Measurements from ENCODE around the gene PCDHB13.
"Not testable (repeated sequence)": the region's sequence is repeated elsewhere in the genome, so short reads cannot be mapped to it uniquely, and the experiment has no call there.

The PCDHB13 gene

DNA sequence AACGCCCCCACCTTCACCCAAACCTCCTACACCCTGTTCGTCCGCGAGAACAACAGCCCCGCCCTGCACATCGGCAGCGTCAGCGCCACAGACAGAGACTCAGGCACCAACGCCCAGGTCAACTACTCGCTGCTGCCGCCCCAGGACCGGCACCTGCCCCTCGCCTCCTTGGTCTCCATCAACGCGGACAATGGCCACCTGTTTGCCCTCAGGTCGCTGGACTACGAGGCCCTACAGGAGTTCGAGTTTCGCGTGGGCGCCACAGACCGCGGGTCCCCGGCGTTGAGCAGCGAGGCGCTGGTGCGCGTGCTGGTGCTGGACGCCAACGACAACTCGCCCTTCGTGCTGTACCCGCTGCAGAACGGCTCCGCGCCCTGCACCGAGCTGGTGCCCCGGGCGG is 11.1 kb downstream of the PCDHB13 start:
- WGBS (ENCODE audit: extremely low coverage, insufficient coverage, low lambda C conversion rate): no CpG with 5 or more reads among the region's 40 CpGs
- not testable (repeated sequence) for H4K5ac ChIP-seq (ENCODE audit: low read length); H3K4me3 ChIP-seq (ENCODE audit: low read length)

DNA sequence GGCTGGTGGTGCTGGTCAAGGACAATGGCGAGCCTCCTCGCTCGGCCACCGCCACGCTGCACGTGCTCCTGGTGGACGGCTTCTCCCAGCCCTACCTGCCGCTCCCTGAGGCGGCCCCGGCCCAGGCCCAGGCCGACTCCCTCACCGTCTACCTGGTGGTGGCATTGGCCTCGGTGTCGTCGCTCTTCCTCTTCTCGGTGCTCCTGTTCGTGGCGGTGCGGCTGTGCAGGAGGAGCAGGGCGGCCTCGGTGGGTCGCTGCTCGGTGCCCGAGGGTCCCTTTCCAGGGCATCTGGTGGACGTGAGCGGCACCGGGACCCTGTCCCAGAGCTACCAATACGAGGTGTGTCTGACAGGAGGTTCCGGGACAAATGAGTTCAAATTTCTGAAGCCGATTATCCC is 11.7 kb downstream of the PCDHB13 start:
- not testable (repeated sequence) for H3K4ac ChIP-seq (ENCODE audit: low read depth, low read length); H3K4me3 ChIP-seq (ENCODE audit: low read length); H2BK15ac ChIP-seq (replicated peaks; ENCODE audit: low read depth); H3K4me1 ChIP-seq (ENCODE audit: control insufficient read depth, low read depth, low read length); DNase-seq; H4K8ac ChIP-seq (ENCODE audit: low read depth, low read length); H3K23ac ChIP-seq (ENCODE audit: low read length); H3K27ac ChIP-seq (ENCODE audit: low read depth, low read length); H3K36me3 ChIP-seq (ENCODE audit: control insufficient read depth, insufficient read depth, low read length); H3K9ac ChIP-seq (ENCODE audit: low read length); H3K4me2 ChIP-seq (ENCODE audit: low read length); H2BK120ac ChIP-seq (ENCODE audit: low read depth, low read length); H3K79me2 ChIP-seq (ENCODE audit: control insufficient read depth, insufficient read depth, low read length); H3K27me3 ChIP-seq (ENCODE audit: insufficient read depth, low read length, poor library complexity); H4K5ac ChIP-seq (ENCODE audit: low read length); H3K79me1 ChIP-seq (ENCODE audit: low read length); H3K18ac ChIP-seq (ENCODE audit: low read length); H3K56ac ChIP-seq (ENCODE audit: low read length); H2BK5ac ChIP-seq (ENCODE audit: low read length); H2AK5ac ChIP-seq (ENCODE audit: low read length)
- WGBS (ENCODE audit: extremely low coverage, insufficient coverage, low lambda C conversion rate): no CpG with 5 or more reads among the region's 30 CpGs

More for the DNA sequence above, 11.1 kb downstream of the PCDHB13 start:
- H4K8ac ChIP-seq (ENCODE audit: low read depth, low read length); H3K4me2 ChIP-seq (ENCODE audit: low read length); H3K27me3 ChIP-seq (ENCODE audit: insufficient read depth, low read length, poor library complexity); H3K79me2 ChIP-seq (ENCODE audit: control insufficient read depth, insufficient read depth, low read length); H2AK5ac ChIP-seq (ENCODE audit: low read length); H2BK15ac ChIP-seq (replicated peaks; ENCODE audit: low read depth); H2BK5ac ChIP-seq (ENCODE audit: low read length); H3K36me3 ChIP-seq (ENCODE audit: control insufficient read depth, insufficient read depth, low read length); H3K4me1 ChIP-seq (ENCODE audit: control insufficient read depth, low read depth, low read length); H3K27ac ChIP-seq (ENCODE audit: low read depth, low read length); H3K18ac ChIP-seq (ENCODE audit: low read length); H3K79me1 ChIP-seq (ENCODE audit: low read length); DNase-seq; H3K9ac ChIP-seq (ENCODE audit: low read length); H3K23ac ChIP-seq (ENCODE audit: low read length); H2BK120ac ChIP-seq (ENCODE audit: low read depth, low read length); H3K56ac ChIP-seq (ENCODE audit: low read length); H3K4ac ChIP-seq (ENCODE audit: low read depth, low read length): not testable (repeated sequence)

DNA sequence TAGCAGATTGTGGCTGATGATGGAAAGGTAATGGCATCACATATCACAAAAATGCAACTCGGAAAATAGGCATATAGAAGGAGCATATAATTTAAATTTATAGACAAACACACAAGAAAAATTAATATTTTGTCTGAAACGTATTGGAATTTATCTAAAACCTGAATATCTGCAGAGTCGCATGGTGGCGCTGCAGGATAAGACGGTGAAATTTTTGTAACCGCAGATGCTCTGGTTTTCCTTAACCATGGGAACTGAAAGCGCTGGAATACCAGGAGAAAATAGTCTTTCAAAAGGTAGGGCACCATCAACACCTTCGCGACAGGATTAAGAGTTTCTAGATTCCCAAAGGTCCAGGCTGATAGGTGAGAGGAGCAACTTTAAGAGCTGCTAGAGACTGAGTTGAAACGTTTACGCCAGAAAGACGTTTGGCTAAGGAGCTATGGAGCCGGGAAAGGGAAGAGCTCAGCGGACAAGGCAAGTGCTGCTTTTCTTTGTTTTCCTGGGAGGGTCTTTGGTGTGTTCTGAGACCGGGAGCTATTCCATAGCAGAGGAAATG is 20.5 kb downstream of the PCDHB13 start:
- no peak overlapping the region for H2AK5ac ChIP-seq (ENCODE audit: low read length)
- peak; percentile 11 for DNase-seq
- no peak overlapping the region for H3K4me2 ChIP-seq (ENCODE audit: low read length)
- H3K56ac ChIP-seq (ENCODE audit: low read length): no peak overlapping the region
- no peak overlapping the region for H3K27ac ChIP-seq (ENCODE audit: low read depth, low read length)
- H4K5ac ChIP-seq (ENCODE audit: low read length): no peak overlapping the region
- H4K8ac ChIP-seq (ENCODE audit: low read depth, low read length): no peak overlapping the region
- no peaks in the 10 kb centered on the region for H3K36me3 ChIP-seq (ENCODE audit: control insufficient read depth, insufficient read depth, low read length)
- no CpG with 5 or more reads among the region's 15 CpGs for WGBS (ENCODE audit: extremely low coverage, insufficient coverage, low lambda C conversion rate)
- no peaks in the 10 kb centered on the region for H3K79me1 ChIP-seq (ENCODE audit: low read length)
- H3K23ac ChIP-seq (ENCODE audit: low read length): no peak overlapping the region
- H3K79me2 ChIP-seq (ENCODE audit: control insufficient read depth, insufficient read depth, low read length): no peaks in the 10 kb centered on the region
- H3K4me1 ChIP-seq (ENCODE audit: control insufficient read depth, low read depth, low read length): no peaks in the 10 kb centered on the region
- H3K4me3 ChIP-seq (ENCODE audit: low read length): no peak overlapping the region
- H3K4ac ChIP-seq (ENCODE audit: low read depth, low read length): no peak overlapping the region
- no peak overlapping the region for H3K18ac ChIP-seq (ENCODE audit: low read length)
- no peak overlapping the region for H3K9ac ChIP-seq (ENCODE audit: low read length)
- H2BK120ac ChIP-seq (ENCODE audit: low read depth, low read length): no peak overlapping the region
- H3K27me3 ChIP-seq (ENCODE audit: insufficient read depth, low read length, poor library complexity): no peaks in the 10 kb centered on the region
- no peak overlapping the region for H2BK5ac ChIP-seq (ENCODE audit: low read length)
- no peak overlapping the region for H2BK15ac ChIP-seq (replicated peaks; ENCODE audit: low read depth)

DNA sequence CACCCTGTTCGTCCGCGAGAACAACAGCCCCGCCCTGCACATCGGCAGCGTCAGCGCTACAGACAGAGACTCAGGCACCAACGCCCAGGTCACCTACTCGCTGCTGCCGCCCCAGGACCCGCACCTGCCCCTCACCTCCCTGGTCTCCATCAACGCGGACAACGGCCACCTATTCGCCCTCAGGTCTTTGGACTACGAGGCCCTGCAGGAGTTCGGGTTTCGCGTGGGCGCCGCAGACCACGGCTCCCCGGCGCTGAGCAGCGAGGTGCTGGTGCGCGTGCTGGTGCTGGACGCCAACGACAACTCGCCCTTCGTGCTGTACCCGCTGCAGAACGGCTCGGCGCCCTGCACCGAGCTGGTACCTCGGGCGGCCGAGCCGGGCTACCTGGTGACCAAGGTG is 22.2 kb downstream of the PCDHB13 start:
- not testable (repeated sequence) for H3K27me3 ChIP-seq (ENCODE audit: insufficient read depth, low read length, poor library complexity); H3K36me3 ChIP-seq (ENCODE audit: control insufficient read depth, insufficient read depth, low read length); H3K18ac ChIP-seq (ENCODE audit: low read length); H3K56ac ChIP-seq (ENCODE audit: low read length); H4K8ac ChIP-seq (ENCODE audit: low read depth, low read length); H3K4me3 ChIP-seq (ENCODE audit: low read length); H3K4ac ChIP-seq (ENCODE audit: low read depth, low read length); H4K5ac ChIP-seq (ENCODE audit: low read length); DNase-seq; H2BK15ac ChIP-seq (replicated peaks; ENCODE audit: low read depth); H3K9ac ChIP-seq (ENCODE audit: low read length); H2BK5ac ChIP-seq (ENCODE audit: low read length); H3K79me1 ChIP-seq (ENCODE audit: low read length); H2BK120ac ChIP-seq (ENCODE audit: low read depth, low read length); H3K27ac ChIP-seq (ENCODE audit: low read depth, low read length); H3K4me1 ChIP-seq (ENCODE audit: control insufficient read depth, low read depth, low read length); H3K23ac ChIP-seq (ENCODE audit: low read length); H3K4me2 ChIP-seq (ENCODE audit: low read length); H3K79me2 ChIP-seq (ENCODE audit: control insufficient read depth, insufficient read depth, low read length); H2AK5ac ChIP-seq (ENCODE audit: low read length)
- no CpG with 5 or more reads among the region's 40 CpGs for WGBS (ENCODE audit: extremely low coverage, insufficient coverage, low lambda C conversion rate)

DNA sequence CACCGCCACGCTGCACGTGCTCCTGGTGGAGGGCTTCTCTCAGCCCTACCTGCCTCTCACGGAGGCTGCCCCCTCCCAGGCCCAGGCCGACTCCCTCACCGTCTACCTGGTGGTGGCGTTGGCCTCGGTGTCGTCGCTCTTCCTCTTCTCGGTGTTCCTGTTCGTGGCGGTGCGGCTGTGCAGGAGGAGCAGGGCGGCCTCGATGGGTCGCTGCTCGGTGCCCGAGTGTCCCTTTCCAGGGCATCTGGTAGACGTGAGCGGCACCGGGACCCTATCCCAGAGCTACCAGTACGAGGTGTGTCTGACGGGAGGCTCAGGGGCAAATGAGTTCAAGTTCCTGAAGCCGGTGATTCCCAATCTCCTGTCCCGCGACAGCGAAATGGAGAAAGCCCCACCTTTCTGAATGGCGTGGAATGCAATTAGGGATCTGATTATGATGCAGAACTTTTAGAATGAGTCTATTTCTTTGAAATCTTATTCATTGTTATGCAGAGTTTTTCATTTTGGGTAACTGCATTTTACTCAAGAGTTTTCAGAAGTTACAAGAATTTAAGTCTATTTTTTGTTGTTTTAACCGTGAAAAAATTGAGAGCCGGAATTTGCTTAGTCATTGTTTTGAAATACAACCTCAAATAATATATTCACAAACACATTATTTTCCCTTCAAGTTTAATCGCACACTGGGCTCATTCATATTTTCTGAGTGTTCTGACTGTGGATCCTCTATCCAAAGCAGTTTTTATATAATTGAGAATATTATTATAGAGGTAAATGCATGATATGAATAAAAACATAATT is 23.0 kb downstream of the PCDHB13 start:
- Histone ChIP-seq H2BK5ac (ENCODE audit: low read length) (no peak overlapping the region), H3K27me3 (ENCODE audit: insufficient read depth, low read length, poor library complexity) (no peaks in the 10 kb centered on the region), H3K4ac (ENCODE audit: low read depth, low read length) (no peak overlapping the region), H3K9ac (ENCODE audit: low read length) (no peak overlapping the region), H3K56ac (ENCODE audit: low read length) (no peak overlapping the region), H3K23ac (ENCODE audit: low read length) (no peak overlapping the region), H4K5ac (ENCODE audit: low read length) (no peak overlapping the region), H3K4me2 (ENCODE audit: low read length) (no peak overlapping the region), H2AK5ac (ENCODE audit: low read length) (no peak overlapping the region), H4K8ac (ENCODE audit: low read depth, low read length) (no peak overlapping the region), H3K79me2 (ENCODE audit: control insufficient read depth, insufficient read depth, low read length) (no peaks in the 10 kb centered on the region), H3K36me3 (ENCODE audit: control insufficient read depth, insufficient read depth, low read length) (no peaks in the 10 kb centered on the region), H3K4me3 (ENCODE audit: low read length) (no peak overlapping the region), H3K79me1 (ENCODE audit: low read length) (no peaks in the 10 kb centered on the region), H3K18ac (ENCODE audit: low read length) (no peak overlapping the region), H3K27ac (ENCODE audit: low read depth, low read length) (no peak overlapping the region), H2BK15ac (replicated peaks; ENCODE audit: low read depth) (no peak overlapping the region), H2BK120ac (ENCODE audit: low read depth, low read length) (no peak overlapping the region), H3K4me1 (ENCODE audit: control insufficient read depth, low read depth, low read length) (no peaks in the 10 kb centered on the region)
- no peak for DNase-seq
- no CpG with 5 or more reads among the region's 32 CpGs for WGBS (ENCODE audit: extremely low coverage, insufficient coverage, low lambda C conversion rate)

DNA sequence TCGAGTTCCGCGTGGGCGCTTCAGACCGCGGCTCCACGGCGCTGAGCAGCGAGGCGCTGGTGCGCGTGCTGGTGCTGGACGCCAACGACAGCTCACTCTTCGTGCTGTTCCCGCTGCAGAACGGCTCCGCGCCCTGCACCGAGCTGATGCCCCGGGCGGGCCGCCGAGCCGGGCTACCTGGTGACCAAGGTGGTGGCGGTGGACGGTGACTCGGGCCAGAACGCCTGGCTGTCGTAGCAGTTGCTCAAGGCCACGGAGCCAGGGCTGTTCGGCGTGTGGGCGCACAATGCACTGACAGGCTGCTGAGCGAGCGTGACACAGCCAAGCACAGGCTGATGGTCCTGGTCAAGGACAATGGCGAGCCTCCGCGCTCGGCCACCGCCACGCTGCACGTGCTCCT is 27.8 kb downstream of the PCDHB13 start:
- DNase-seq: no peak
- Histone ChIP-seq H2BK120ac (ENCODE audit: low read depth, low read length) (no peak overlapping the region), H2BK5ac (ENCODE audit: low read length) (no peak overlapping the region), H3K79me1 (ENCODE audit: low read length) (no peaks in the 10 kb centered on the region), H3K79me2 (ENCODE audit: control insufficient read depth, insufficient read depth, low read length) (no peaks in the 10 kb centered on the region), H4K5ac (ENCODE audit: low read length) (no peak overlapping the region), H3K4me1 (ENCODE audit: control insufficient read depth, low read depth, low read length) (no peaks in the 10 kb centered on the region), H3K56ac (ENCODE audit: low read length) (no peak overlapping the region), H3K27ac (ENCODE audit: low read depth, low read length) (no peak overlapping the region), H2BK15ac (replicated peaks; ENCODE audit: low read depth) (no peak overlapping the region), H3K27me3 (ENCODE audit: insufficient read depth, low read length, poor library complexity) (no peaks in the 10 kb centered on the region), H3K9ac (ENCODE audit: low read length) (no peak overlapping the region), H2AK5ac (ENCODE audit: low read length) (no peak overlapping the region), H4K8ac (ENCODE audit: low read depth, low read length) (no peak overlapping the region), H3K36me3 (ENCODE audit: control insufficient read depth, insufficient read depth, low read length) (no peaks in the 10 kb centered on the region), H3K23ac (ENCODE audit: low read length) (no peak overlapping the region), H3K4me3 (ENCODE audit: low read length) (no peak overlapping the region), H3K4me2 (ENCODE audit: low read length) (no peak overlapping the region), H3K18ac (ENCODE audit: low read length) (no peak overlapping the region), H3K4ac (ENCODE audit: low read depth, low read length) (no peak overlapping the region)
- WGBS (ENCODE audit: extremely low coverage, insufficient coverage, low lambda C conversion rate): no CpG with 5 or more reads among the region's 43 CpGs
